Measurements from ENCODE around the gene MTR.

Gene MTR

GRCh38 chr1:236882678-236883077 lies 87.6 kb downstream of the MTR start:
- in situ Hi-C loops (cut with MboI; ENCODE audit: low pct_unique_long_range_greater_than_20kb, low sequenced_read_pairs, unreplicated experiment), result no loop called here
- no peak for TF ChIP-seq CTCF (IDR thresholded peaks at IDR 0.05; ENCODE audit: extremely low read depth, insufficient read depth, missing control alignments)
- no peak for DNase-seq (ENCODE audit: low spot score)

DNA sequence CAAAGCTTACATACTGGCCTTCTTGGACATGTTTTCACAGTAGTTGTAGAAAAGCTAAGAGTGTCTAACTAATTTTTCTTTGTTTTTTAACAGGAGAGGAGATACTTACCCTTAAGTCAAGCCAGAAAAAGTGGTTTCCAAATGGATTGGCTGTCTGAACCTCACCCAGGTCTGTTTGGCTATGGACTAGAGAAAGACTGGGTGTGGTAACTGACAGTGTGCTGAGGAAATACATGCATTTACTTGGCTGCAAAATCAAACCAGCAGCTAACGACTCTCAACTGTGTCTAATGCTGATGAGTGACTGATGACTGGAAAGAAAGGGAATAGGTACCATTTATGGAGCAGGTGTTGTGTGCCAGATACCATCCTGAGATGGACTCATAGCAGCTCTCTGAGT lies 91.1 kb downstream of the MTR start:
- no peak for TF ChIP-seq CTCF (IDR thresholded peaks at IDR 0.05; ENCODE audit: extremely low read depth, insufficient read depth, missing control alignments)
- DNase-seq (ENCODE audit: low spot score), result no peak
- in situ Hi-C loops (cut with MboI; ENCODE audit: low pct_unique_long_range_greater_than_20kb, low sequenced_read_pairs, unreplicated experiment), result no loop called here

GRCh38 chr1:236887081-236887480 lies 92.0 kb downstream of the MTR start:
- in situ Hi-C loops (cut with MboI; ENCODE audit: low pct_unique_long_range_greater_than_20kb, low sequenced_read_pairs, unreplicated experiment), result no loop called here
- DNase-seq (ENCODE audit: low spot score), result no peak

DNA sequence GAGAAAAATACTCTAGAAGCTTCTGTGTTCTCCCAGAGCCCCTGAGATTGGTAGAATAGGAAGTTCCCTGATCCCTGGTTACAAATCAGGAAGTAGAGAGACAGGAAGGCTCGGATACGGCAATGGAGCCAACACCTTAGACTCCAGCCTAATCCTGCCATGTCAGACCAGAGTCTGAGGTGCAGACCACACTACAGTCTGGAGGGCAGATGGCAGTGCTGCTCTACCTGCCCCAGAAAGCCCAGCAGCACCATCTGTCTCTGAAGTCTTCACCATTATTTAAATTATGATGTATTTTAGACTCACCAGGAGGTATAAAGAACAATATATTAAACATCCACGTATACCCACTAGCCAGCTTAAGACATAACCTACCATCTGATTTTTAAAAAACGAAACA lies 93.0 kb downstream of the MTR start:
- in situ Hi-C loops (cut with MboI; ENCODE audit: low pct_unique_long_range_greater_than_20kb, low sequenced_read_pairs, unreplicated experiment), result no loop called here
- no peak for TF ChIP-seq CTCF (IDR thresholded peaks at IDR 0.05; ENCODE audit: extremely low read depth, insufficient read depth, missing control alignments)
- no peak for DNase-seq (ENCODE audit: low spot score)

More at GRCh38 chr1:236887081-236887480, 92.0 kb downstream of the MTR start:
- no peak for TF ChIP-seq CTCF (IDR thresholded peaks at IDR 0.05; ENCODE audit: extremely low read depth, insufficient read depth, missing control alignments)

- no peak for TF ChIP-seq CTCF (IDR thresholded peaks at IDR 0.05; ENCODE audit: extremely low read depth, insufficient read depth, missing control alignments)
- in situ Hi-C loops (cut with MboI; ENCODE audit: low pct_unique_long_range_greater_than_20kb, low sequenced_read_pairs, unreplicated experiment), result no loop called here
- no peak for DNase-seq (ENCODE audit: low spot score)
These were observed 93.8 kb downstream of the MTR start for GRCh38 chr1:236888903-236889302.

GRCh38 chr1:236890152-236891056 lies 95.3 kb downstream of the MTR start:
- TF ChIP-seq CTCF (IDR thresholded peaks at IDR 0.05; ENCODE audit: extremely low read depth, insufficient read depth, missing control alignments), result no peak
- in situ Hi-C loops (cut with MboI; ENCODE audit: low pct_unique_long_range_greater_than_20kb, low sequenced_read_pairs, unreplicated experiment), result no loop called here
- DNase-seq (ENCODE audit: low spot score), result no peak
